ENCODE data around the gene ATG9A.

The ATG9A gene

DNA sequence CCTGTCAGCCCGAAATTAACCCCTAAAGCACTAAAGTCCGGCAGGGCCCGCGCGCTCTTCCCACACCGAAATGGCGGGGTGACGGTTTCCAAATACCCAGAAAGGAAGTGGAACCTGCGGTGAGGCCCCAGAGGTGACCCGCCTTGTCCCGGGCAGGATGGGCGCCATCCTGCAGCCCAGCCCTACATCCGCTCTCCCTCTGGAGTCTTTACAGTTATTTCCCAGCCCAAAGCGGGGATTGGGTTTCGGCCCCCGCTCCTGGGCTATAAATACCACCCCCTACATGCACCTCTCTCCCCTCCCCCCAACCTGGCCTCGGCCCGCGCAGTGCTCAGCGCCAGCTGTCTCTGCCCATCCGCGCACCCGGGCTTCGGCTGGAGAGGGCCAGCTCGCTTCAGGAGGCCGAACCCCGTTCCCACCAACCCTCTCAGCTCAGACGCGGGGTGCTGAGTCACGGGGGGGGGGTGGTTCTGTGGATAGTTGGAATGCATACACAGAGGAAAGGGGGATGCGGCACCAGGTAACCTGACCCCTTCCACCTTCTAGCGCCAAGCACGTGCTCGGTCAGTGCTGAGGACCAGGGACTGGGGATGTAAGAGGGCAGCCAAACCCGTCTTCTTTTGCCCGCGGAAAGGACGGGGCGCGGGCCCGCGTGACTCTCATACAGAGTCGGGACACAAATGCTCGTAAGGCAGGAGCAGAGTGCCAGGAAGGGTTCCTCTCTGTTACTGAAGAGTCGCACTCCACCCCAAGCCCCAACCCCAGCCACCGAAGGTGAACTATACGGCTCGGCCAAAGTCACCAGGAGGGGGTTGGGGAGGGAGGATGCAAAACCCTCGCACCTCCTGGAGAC, 23.7 kb upstream of the ATG9A start, which contains the start of gene TUBA4B:
Gene TUBA4B (plus strand): TSS at position 344 of the 853 bp plus-strand sequence. CDS start 165 bp downstream, at position 509.
- no peak for DNase-seq

GRCh38 chr2:219252570-219252899, 23.1 kb upstream of the ATG9A start:
- no peak for DNase-seq

DNA sequence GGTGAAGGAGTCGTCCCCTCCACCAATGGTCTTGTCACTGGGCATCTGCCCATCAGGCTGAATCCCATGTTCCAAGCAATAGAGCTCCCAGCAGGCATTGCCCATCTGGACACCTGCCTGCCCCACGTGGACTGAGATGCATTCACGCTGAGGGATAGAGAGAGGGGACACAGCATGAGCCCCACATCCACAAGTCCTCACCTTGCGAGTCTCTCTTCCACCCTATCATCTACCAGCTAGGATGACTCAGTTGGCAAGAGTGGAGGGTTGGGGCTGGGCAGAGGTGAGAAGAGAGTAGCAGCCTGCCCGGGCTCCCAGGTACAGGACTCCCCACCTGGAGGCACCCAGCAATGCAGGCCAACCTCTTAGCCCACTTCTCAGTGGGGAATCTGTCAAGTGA, 22.6 kb upstream of the ATG9A start:
- no peak for DNase-seq

GRCh38 chr2:219251656-219252055, 22.2 kb upstream of the ATG9A start:
- DNase-seq: no peak

DNA sequence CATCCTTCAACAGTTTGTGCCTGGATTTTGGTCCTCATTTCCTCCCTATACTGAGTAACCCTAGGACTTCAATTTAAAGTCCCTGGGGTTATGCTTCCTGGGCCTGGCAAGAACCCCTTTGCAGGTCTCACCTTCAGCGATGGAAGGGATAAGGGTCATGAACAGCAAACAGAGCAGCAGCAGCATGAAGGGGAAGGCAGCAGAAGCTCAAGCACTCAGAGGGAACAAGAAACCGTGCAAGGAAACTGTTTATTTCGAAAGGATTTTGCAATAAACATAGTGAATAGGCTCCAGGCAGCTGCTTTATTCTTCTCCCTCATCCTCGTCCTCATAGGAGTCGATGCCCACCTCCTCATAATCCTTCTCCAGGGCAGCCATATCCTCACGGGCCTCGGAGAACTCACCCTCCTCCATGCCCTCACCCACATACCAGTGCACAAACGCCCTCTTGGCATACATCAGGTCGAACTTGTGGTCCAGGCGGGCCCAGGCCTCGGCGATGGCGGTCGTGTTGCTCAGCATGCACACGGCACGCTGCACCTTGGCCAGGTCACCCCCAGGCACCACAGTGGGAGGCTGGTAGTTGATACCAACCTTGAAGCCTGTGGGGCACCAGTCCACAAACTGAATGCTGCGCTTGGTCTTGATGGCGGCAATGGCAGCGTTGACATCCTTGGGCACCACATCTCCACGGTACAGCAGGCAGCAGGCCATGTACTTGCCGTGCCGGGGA, 20.8 kb upstream of the ATG9A start:
- no peak for DNase-seq

GRCh38 chr2:219249203-219249980, 20.0 kb upstream of the ATG9A start:
- DNase-seq: peak; percentile 50

- DNase-seq: no peak
Observed at GRCh38 chr2:219248845-219249202, 19.4 kb upstream of the ATG9A start.

- no peak for DNase-seq
Observed at GRCh38 chr2:219247678-219248642, 18.5 kb upstream of the ATG9A start.

GRCh38 chr2:219246559-219246958, 17.1 kb upstream of the ATG9A start:
- no peak for DNase-seq

- DNase-seq: no peak
Observed at GRCh38 chr2:219245899-219246230, 16.4 kb upstream of the ATG9A start.

GRCh38 chr2:219245148-219245898, 15.9 kb upstream of the ATG9A start, which contains the start of the genes GLB1L and STK16:
TSS of gene GLB1L (minus strand) at chr2:219245444. CDS start at chr2:219243573, 1,871 bp downstream.
TSS of gene STK16 (plus strand) at chr2:219245479. CDS start at chr2:219246000, 521 bp downstream.
- DNase-seq: no peak

- DNase-seq: no peak
Observed at GRCh38 chr2:219244789-219245147, 15.3 kb upstream of the ATG9A start.

DNA sequence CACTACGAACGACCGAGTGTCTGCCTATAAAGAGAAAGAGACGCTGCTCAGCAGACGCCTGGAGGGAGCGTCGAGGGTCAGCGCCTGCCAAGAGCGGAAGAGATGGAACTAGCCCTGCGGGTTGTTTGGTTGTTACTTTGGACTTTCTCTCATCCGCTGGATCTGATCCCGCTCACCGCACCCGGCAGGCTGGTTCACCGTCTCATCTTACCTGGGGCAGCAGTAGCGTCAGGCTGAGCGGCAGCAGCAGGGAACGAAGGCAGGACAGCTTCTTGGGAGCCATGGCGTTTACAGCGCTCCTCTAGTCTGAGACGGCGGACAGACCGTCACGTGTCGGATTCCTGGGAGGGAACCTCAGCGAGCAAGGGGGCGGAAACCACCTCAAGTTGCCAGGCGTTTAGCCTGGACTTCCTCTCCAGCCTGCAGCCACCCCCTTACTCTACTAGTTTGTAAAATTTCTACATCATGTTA, 13.9 kb upstream of the ATG9A start:
- DNase-seq: no peak

DNA sequence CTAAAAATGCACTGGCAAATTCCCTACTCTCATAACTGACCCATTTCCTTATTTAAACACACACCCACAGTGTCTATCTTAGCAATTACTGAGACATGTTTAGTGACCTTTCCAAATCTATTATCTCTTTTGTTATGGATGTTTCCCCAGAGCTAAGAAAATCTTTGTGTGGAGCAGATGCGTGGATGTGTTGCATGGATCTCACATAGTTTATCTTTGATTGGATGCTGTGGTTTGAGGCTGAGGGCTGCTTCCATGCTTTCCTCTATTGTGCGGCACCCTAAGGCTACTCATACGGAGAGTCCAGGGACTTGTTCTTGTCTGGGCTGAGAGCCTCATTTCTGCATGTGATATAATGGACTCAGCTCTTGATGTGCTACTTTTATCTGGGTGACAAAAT, 4.9 kb upstream of the ATG9A start:
- DNase-seq: no peak

GRCh38 chr2:219230059-219230540, 664 bp upstream of the ATG9A start:
- DNase-seq: no peak

DNA sequence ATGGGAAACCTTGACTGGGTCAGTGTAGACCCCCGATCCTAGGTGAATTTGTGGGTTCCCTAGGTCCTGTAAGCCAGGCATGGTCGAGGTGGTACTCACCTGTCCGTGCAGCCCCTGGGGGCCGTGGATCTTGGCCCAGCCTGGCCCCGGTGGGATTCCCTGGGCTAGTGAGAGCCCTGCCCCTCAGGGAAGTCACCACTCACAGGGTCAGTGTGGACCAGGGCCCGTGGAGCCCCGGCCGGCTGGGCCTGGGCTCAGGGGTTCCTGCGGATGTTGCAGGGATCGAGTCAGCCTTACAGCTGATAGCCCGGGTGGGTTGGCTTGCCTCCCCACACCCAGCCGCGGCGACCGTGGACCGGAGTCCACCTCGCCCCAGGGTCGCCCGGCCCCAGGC, 528 bp downstream of the ATG9A start:
- no peak for DNase-seq

DNA sequence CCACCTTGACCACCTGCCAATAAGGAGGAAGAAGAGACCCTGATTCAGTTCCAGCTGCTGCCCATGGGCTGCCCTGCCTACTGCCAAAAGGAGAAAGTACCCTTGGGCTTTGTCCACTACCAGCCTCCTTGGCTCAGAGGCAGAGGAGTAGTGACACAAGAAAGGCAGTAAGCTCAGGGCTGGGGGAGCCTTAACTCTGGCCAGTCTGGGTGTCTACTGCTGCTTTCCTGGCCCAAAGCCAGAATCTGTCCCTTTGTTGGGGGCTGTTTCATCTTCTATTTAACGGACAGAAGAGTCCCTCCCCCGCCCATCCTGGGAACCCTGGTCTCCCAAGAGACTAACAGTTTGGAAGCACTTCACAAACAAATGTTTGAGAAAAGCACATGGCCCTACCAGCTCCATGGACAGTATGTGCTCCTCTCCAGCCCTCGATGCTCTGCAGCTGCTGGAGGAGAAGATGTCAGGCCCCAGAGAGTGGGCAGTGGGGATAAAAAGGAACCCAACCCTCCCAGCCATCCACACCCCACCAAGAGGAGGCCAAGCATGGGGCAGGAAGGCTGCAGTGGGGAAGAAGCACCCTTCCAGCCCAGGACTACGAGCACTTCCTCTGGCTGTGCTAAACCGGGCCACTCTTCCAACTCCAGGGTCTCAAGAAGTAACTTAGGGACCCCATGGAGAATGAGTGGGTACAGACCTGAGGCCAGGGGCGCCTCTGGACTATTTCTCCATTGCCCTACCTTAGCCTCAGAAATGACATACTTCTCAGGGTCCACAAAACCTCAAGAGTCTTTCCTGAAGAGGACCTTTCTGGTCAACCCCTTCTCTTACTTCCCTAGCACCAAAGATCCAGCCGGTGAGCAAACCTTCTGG, 1.2 kb downstream of the ATG9A start:
- no peak for DNase-seq

DNA sequence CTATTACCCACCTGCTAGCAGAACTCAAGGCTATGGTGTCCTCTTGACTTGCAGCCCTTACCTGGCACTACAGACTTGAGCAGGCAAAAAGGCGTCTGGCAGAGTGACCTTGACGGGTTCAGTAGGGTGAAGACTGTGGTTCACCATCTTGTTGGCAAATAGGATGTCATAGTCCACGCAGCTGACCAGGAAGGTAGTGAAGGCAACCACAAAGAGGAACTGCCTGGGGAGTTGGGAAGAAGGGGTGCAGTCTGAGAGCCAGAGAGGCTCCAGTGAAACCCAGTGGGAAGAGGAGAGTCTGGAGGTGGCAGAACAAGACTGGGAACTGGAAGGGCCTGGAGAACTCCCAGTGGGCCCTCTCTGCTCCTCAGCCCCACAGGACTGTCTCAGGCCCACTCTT, 4.1 kb downstream of the ATG9A start:
- no peak for DNase-seq

- DNase-seq: no peak
Observed at GRCh38 chr2:219223831-219224610, 5.4 kb downstream of the ATG9A start.

All from NCI-H2081 treated with DMSO at 0.1 percent for 48 hours (cell line).